Measurements from ENCODE around the gene FXYD3.

- TF ChIP-seq CTCF (IDR thresholded peaks at IDR 0.05; ENCODE audit: insufficient read depth, low read length) (no peak), POLR2AphosphoS5 (IDR thresholded peaks at IDR 0.05; ENCODE audit: low read depth) (no peak), GABPA (IDR thresholded peaks at IDR 0.05; ENCODE audit: low read depth) (no peak)
Measured at GRCh38 chr19:35119091-35119490, 3.5 kb downstream of the FXYD3 start.

Data from HL-60 (cell line).